ENCODE data around the gene ENOX1. TPM values are rescaled to one million over a fixed set of nuclear protein-coding genes. Genes with fewer than 3 reads are reported as not detected.

The ENOX1 gene
- total RNA-seq, 1 donor from 2014 or later, result 2.5 TPM

DNA sequence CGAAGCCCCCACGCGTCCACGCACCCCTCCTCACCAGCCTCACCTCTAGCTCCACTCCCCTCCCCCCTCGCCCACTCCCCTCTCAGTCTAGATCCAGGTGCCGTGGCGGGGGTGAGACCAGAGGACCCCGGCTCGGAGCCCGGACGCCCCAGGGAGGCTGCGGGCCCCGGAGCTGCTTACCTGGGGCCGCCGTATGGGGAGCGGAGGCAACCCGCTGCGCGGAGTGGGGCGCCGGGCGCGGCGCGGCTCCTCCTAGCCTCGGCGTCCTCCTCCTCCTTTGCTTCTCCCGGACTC, 353 bp downstream of the ENOX1 start:
- Mint-ChIP-seq H3K4me3 (ENCODE audit: low read depth) (peak overlapping the region; percentile 88), H3K27me3 (peaks cover 23% of the 10 kb centered on the region), H3K36me3 (ENCODE audit: insufficient read depth) (no peaks in the 10 kb centered on the region), H3K27ac (no peak overlapping the region), H3K4me1 (ENCODE audit: low read depth) (peaks cover 6% of the 10 kb centered on the region), H3K9me3 (ENCODE audit: low read depth) (no peaks in the 10 kb centered on the region)
- DNase-seq (ENCODE audit: low spot score, unreplicated experiment), result no peak
- no peak for TF ChIP-seq CTCF (IDR thresholded peaks at IDR 0.05; ENCODE audit: unreplicated experiment)

GRCh38 chr13:43785650-43786471, 911 bp downstream of the ENOX1 start:
- Mint-ChIP-seq H3K4me1 (ENCODE audit: low read depth) (peaks cover 6% of the 10 kb centered on the region), H3K9me3 (ENCODE audit: low read depth) (no peaks in the 10 kb centered on the region), H3K27ac (no peak overlapping the region), H3K36me3 (ENCODE audit: insufficient read depth) (no peaks in the 10 kb centered on the region), H3K4me3 (ENCODE audit: low read depth) (peak overlapping the region; percentile 88), H3K27me3 (peaks cover 23% of the 10 kb centered on the region)
- peak; percentile 59 for DNase-seq (ENCODE audit: low spot score, unreplicated experiment)
- TF ChIP-seq CTCF (IDR thresholded peaks at IDR 0.05; ENCODE audit: unreplicated experiment), result no peak

DNA sequence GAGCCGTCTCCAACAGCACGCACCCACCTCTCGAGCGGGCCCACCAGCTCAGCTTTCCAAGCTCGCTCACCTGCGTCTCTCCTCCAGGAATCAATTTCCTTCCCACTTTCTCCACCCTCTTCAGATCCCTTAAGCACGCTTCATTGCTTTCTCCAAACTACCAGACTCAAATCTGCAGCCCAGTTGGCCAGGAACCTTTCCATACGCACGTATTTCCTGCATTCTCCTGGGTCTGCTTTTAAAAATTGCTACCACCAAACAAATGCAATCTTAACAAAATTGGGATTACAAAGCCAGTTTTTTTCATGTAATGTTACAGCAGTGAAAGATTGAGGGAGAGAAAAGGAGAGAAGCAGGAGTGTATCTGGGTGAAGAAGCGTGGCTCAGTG, 1.5 kb downstream of the ENOX1 start:
- peaks cover 23% of the 10 kb centered on the region for H3K27me3 Mint-ChIP-seq
- no peak overlapping the region for H3K27ac Mint-ChIP-seq
- no peak for DNase-seq (ENCODE audit: low spot score, unreplicated experiment)
- H3K9me3 Mint-ChIP-seq (ENCODE audit: low read depth), result no peaks in the 10 kb centered on the region
- H3K4me3 Mint-ChIP-seq (ENCODE audit: low read depth), result peak overlapping the region; percentile 55
- no peaks in the 10 kb centered on the region for H3K36me3 Mint-ChIP-seq (ENCODE audit: insufficient read depth)
- no peak for TF ChIP-seq CTCF (IDR thresholded peaks at IDR 0.05; ENCODE audit: unreplicated experiment)
- H3K4me1 Mint-ChIP-seq (ENCODE audit: low read depth), result peaks cover 6% of the 10 kb centered on the region

GRCh38 chr13:43784496-43784895, 2.3 kb downstream of the ENOX1 start:
- H3K4me3 Mint-ChIP-seq (ENCODE audit: low read depth), result no peak overlapping the region
- TF ChIP-seq CTCF (IDR thresholded peaks at IDR 0.05; ENCODE audit: unreplicated experiment), result no peak
- no peaks in the 10 kb centered on the region for H3K9me3 Mint-ChIP-seq (ENCODE audit: low read depth)
- H3K4me1 Mint-ChIP-seq (ENCODE audit: low read depth), result peaks cover 6% of the 10 kb centered on the region
- H3K27ac Mint-ChIP-seq, result no peak overlapping the region
- no peaks in the 10 kb centered on the region for H3K36me3 Mint-ChIP-seq (ENCODE audit: insufficient read depth)
- peaks cover 20% of the 10 kb centered on the region for H3K27me3 Mint-ChIP-seq
- no peak for DNase-seq (ENCODE audit: low spot score, unreplicated experiment)

- no peak overlapping the region for H3K27ac Mint-ChIP-seq
- no peaks in the 10 kb centered on the region for H3K36me3 Mint-ChIP-seq (ENCODE audit: insufficient read depth)
- no peak for TF ChIP-seq CTCF (IDR thresholded peaks at IDR 0.05; ENCODE audit: unreplicated experiment)
- no peak overlapping the region for H3K4me3 Mint-ChIP-seq (ENCODE audit: low read depth)
- no peaks in the 10 kb centered on the region for H3K9me3 Mint-ChIP-seq (ENCODE audit: low read depth)
- H3K4me1 Mint-ChIP-seq (ENCODE audit: low read depth), result peaks cover 6% of the 10 kb centered on the region
- no peak for DNase-seq (ENCODE audit: low spot score, unreplicated experiment)
- peaks cover 15% of the 10 kb centered on the region for H3K27me3 Mint-ChIP-seq
Observed at GRCh38 chr13:43783820-43784219, 3.0 kb downstream of the ENOX1 start.
